ENCODE results near the gene SUCLG2. TPM values are rescaled to one million over a fixed set of nuclear protein-coding genes. Genes with fewer than 3 reads are reported as not detected.

The SUCLG2 gene
- total and polyA plus RNA-seq, 9 of the 15 experiments (the other 6 are each of a cell fraction or from before 2014, with no cell fraction given): 10.1 to 41.4 (median 29.0) TPM

GRCh38 chr3:67655364-67656121 is 1.1 kb upstream of the SUCLG2 start (continued):
- TF ChIP-seq CHAMP1 (IDR thresholded peaks at IDR 0.05) (0 out of 2 replicates have a peak, but pooled peaks have one; percentile 37), HSF4 (CRISPR knock-in tag; IDR thresholded peaks at IDR 0.05; ENCODE audit: borderline replicate concordance) (no peak), TFAM (CRISPR knock-in tag; conservative IDR thresholded peaks at IDR 0.05) (no peak), CUX1 (CRISPR knock-in tag; IDR thresholded peaks at IDR 0.05) (no peak), ZNF583 (CRISPR knock-in tag; IDR thresholded peaks at IDR 0.05) (no peak)

Data from K562 (cell line).